B cell (primary cell): ENCODE measurements around the gene ZSCAN20.

Experiments used
- CTCF ChIP-seq: fragments of 200-600 bp; IDR thresholded peaks from one replicate; pipeline ENCODE4 v1.8.0; 2022; ENCODE audit warnings: antibody characterized with exemption, mild to moderate bottlenecking
- EZH2 ChIP-seq: IDR thresholded peaks from 2 replicates; pipeline ENCODE4 v1.6.1; 2012; ENCODE audit warnings: borderline replicate concordance, low read depth, mild to moderate bottlenecking, moderate library complexity, low read length; ENCODE audit not compliant: insufficient read depth, poor library complexity, severe bottlenecking

- TF ChIP-seq CTCF (peak; percentile 19), EZH2 (no peak)
These were observed 41.5 kb upstream of the ZSCAN20 start, which contains the start of gene PHC2 for GRCh38 chr1:33430692-33431593.
